HEK293 (cell line): ENCODE results near the gene CARMIL3.

ENCODE experiments used
- CTCF ChIA-PET: fragments of 350-600 bp; formaldehyde crosslinking; extraction: SDS; loops from one replicate; lab custom pipeline; 2021; ENCODE audit warnings: antibody characterized with exemption; lab: Yijun Ruan, JAX
- POLR2A ChIA-PET: fragments of 300-600 bp; formaldehyde crosslinking; extraction: SDS; loops from one replicate; lab custom pipeline; 2020; ENCODE audit warnings: antibody characterized with exemption, inconsistent platforms; lab: Yijun Ruan, JAX
- H3K27ac ChIP-seq: fragments of 200-500 bp; sonication (Bioruptor generic); 2 replicates; pipeline ENCODE4 v1.5.1; 2014; ENCODE audit warnings: low read depth, low read length, control low read depth, inconsistent platforms; ENCODE audit errors: extremely low read depth
- H3K36me3 ChIP-seq, 2 experiments: fragments of 200-500 bp in 1 of 2; sonication (Bioruptor generic) in 1 of 2; 1 replicate in 1 of 2; 2 replicates in 1 of 2; pipeline ENCODE4 v1.5.1; 2014 to 2017; ENCODE audit warnings: inconsistent platforms in 2 of 2, low read length in 2 of 2; ENCODE audit not compliant: control insufficient read depth in 2 of 2, insufficient read depth in 1 of 2
- H3K4me1 ChIP-seq: fragments of 200-500 bp; sonication (Bioruptor generic); 2 replicates; pipeline ENCODE4 v1.5.1; 2014; ENCODE audit warnings: mild to moderate bottlenecking, low read length, inconsistent platforms; ENCODE audit not compliant: control insufficient read depth, insufficient read depth
- H3K4me3 ChIP-seq: 2 replicates; pipeline ENCODE4 v1.5.1; 2011; ENCODE audit warnings: low read depth, mild to moderate bottlenecking, control low read depth, low read length, moderate library complexity
- H3K9me3 ChIP-seq: fragments of 200-500 bp; sonication (Bioruptor generic); 2 replicates; pipeline ENCODE4 v1.5.1; 2014; ENCODE audit warnings: low read depth, low read length, inconsistent platforms; ENCODE audit not compliant: control insufficient read depth, insufficient read depth
- BCL11A ChIP-seq: fragments of 450-650 bp; formaldehyde crosslinking; IDR thresholded peaks from 2 replicates; pipeline ENCODE4 v1.5.1; 2016; ENCODE audit warnings: low read depth, missing biosample characterization, missing genetic modification characterization
- BCL11B ChIP-seq: fragments of 450-650 bp; formaldehyde crosslinking; IDR thresholded peaks from 2 replicates; pipeline ENCODE4 v1.5.1; 2016; ENCODE audit warnings: low read depth, missing biosample characterization, missing genetic modification characterization
- OVOL3 ChIP-seq: fragments of 450-650 bp; formaldehyde crosslinking; IDR thresholded peaks from 2 replicates; pipeline ENCODE4 v1.5.1; 2016; ENCODE audit warnings: missing biosample characterization, missing genetic modification characterization
- SP3 ChIP-seq: fragments of 450-650 bp; formaldehyde crosslinking; IDR thresholded peaks from 2 replicates; pipeline ENCODE4 v1.5.1; 2016; ENCODE audit warnings: missing biosample characterization, missing genetic modification characterization
- TSHZ1 ChIP-seq: fragments of 450-650 bp; formaldehyde crosslinking; IDR thresholded peaks from 2 replicates; pipeline ENCODE4 v1.5.1; 2016; ENCODE audit warnings: missing biosample characterization, missing genetic modification characterization, borderline replicate concordance
- ZBTB10 ChIP-seq: fragments of 450-650 bp; formaldehyde crosslinking; IDR thresholded peaks from 2 replicates; pipeline ENCODE4 v1.5.1; 2016; ENCODE audit warnings: missing biosample characterization, missing genetic modification characterization
- ZBTB7A ChIP-seq: fragments of 450-650 bp; formaldehyde crosslinking; IDR thresholded peaks from 2 replicates; pipeline ENCODE4 v1.5.1; 2016; ENCODE audit warnings: low read depth, missing biosample characterization, missing genetic modification characterization
- ZNF24 ChIP-seq: fragments of 450-650 bp; formaldehyde crosslinking; IDR thresholded peaks from 2 replicates; pipeline ENCODE4 v1.5.1; 2016; ENCODE audit warnings: missing biosample characterization, missing genetic modification characterization
- ZNF248 ChIP-seq: fragments of 450-650 bp; formaldehyde crosslinking; IDR thresholded peaks from 2 replicates; pipeline ENCODE4 v1.5.1; 2017; ENCODE audit warnings: missing biosample characterization, missing genetic modification characterization
- ZNF350 ChIP-seq: fragments of 450-650 bp; formaldehyde crosslinking; IDR thresholded peaks from 2 replicates; pipeline ENCODE4 v1.5.0; 2017; ENCODE audit warnings: missing biosample characterization, mild to moderate bottlenecking, missing genetic modification characterization
- ZNF518A ChIP-seq: fragments of 450-650 bp; formaldehyde crosslinking; conservative IDR thresholded peaks from 2 replicates; pipeline ENCODE4 v1.5.1; 2016; ENCODE audit warnings: low read depth, missing biosample characterization, missing genetic modification characterization
- ZNF548 ChIP-seq: fragments of 450-650 bp; formaldehyde crosslinking; IDR thresholded peaks from 2 replicates; pipeline ENCODE4 v1.5.1; 2016; ENCODE audit warnings: missing biosample characterization, missing genetic modification characterization
- ZNF670 ChIP-seq: fragments of 450-650 bp; formaldehyde crosslinking; IDR thresholded peaks from 2 replicates; pipeline ENCODE4 v1.5.1; 2016; ENCODE audit warnings: missing biosample characterization, missing genetic modification characterization, low read depth
- ZSCAN16 ChIP-seq: fragments of 450-650 bp; formaldehyde crosslinking; IDR thresholded peaks from 2 replicates; pipeline ENCODE4 v1.5.1; 2016; ENCODE audit warnings: missing biosample characterization, missing genetic modification characterization
- ZSCAN5A ChIP-seq: fragments of 450-650 bp; formaldehyde crosslinking; IDR thresholded peaks from 2 replicates; pipeline ENCODE4 v1.5.1; 2016; ENCODE audit warnings: missing biosample characterization, missing genetic modification characterization

CARMIL3 gene

GRCh38 chr14:24100982-24101494, 49.2 kb downstream of the CARMIL3 start:
- H3K36me3 ChIP-seq = peaks cover 0 to 59% of the 10 kb centered on the region in 2 experiments; a peak in 2 of 3 replicates
- ChIA-PET CTCF (interaction anchor here (1.6 to 2.1 kb wide), 2 partner anchors 8 to 60 kb away, joined by 7 to 13 read pairs; partner anchors contain the start of gene IRF9), POLR2A (interaction anchor here (1.6 kb wide), 1 partner anchor 14 kb away, joined by 4 read pairs; the partner anchor contains the start of genes DCAF11 and NRL)
- no peak overlapping the region for H3K27ac ChIP-seq
- no peak overlapping the region for H3K4me3 ChIP-seq
- H3K4me1 ChIP-seq = no peaks in the 10 kb centered on the region
- no peak for TF ChIP-seq ZNF548
- no peak for TF ChIP-seq ZNF518A (tag by site-specific recombination)
- no peak for TF ChIP-seq ZBTB10 (tag by site-specific recombination)
- no peak for TF ChIP-seq ZSCAN5A (tag by site-specific recombination)
- H3K9me3 ChIP-seq = no peaks in the 10 kb centered on the region

GRCh38 chr14:24102357-24103048, 50.7 kb downstream of the CARMIL3 start:
- no peak overlapping the region for H3K27ac ChIP-seq
- H3K9me3 ChIP-seq = no peaks in the 10 kb centered on the region
- POLR2A ChIA-PET = interaction anchor here (0.7 to 1.9 kb wide), 5 partner anchors 8 to 1109 kb away, joined by 3 to 14 read pairs (median 3); partner anchors contain the start of genes DCAF11 and PCK2
- H3K36me3 ChIP-seq = peaks cover 0 to 53% of the 10 kb centered on the region in 2 experiments; a peak in 2 of 3 replicates
- TF ChIP-seq OVOL3 (no peak), BCL11B (tag by site-specific recombination) (no peak), ZNF248 (tag by site-specific recombination) (no peak)
- H3K4me3 ChIP-seq = no peak overlapping the region
- H3K4me1 ChIP-seq = no peaks in the 10 kb centered on the region
- CTCF ChIA-PET = interaction anchor here (0.7 to 8.9 kb wide), 3 partner anchors 9 to 22 kb away, joined by 3 to 145 read pairs (median 6); partner anchors contain the start of gene PCK2

- Histone ChIP-seq H3K36me3 (peaks cover 0 to 47% of the 10 kb centered on the region in 2 experiments; a peak in 2 of 3 replicates), H3K27ac (no peak overlapping the region), H3K9me3 (no peaks in the 10 kb centered on the region), H3K4me1 (no peaks in the 10 kb centered on the region), H3K4me3 (no peak overlapping the region)
- ChIA-PET CTCF (interaction anchor here (7.5 to 8.9 kb wide), 2 partner anchors 10 to 46 kb away, joined by 145 to 163 read pairs; partner anchors contain the start of gene PCK2), POLR2A (interaction anchor here (1.8 to 1.9 kb wide), 2 partner anchors 9 to 11 kb away, joined by 7 to 14 read pairs; partner anchors contain the start of genes DCAF11, NRL and PCK2)
- no peak for TF ChIP-seq BCL11A (tag by site-specific recombination)
- no peak for TF ChIP-seq SP3 (tag by site-specific recombination)
- TF ChIP-seq ZNF24 (tag by site-specific recombination) = no peak
- TF ChIP-seq ZSCAN16 (tag by site-specific recombination) = no peak
- TF ChIP-seq TSHZ1 (tag by site-specific recombination) = no peak
- no peak for TF ChIP-seq ZNF670 (tag by site-specific recombination)
- TF ChIP-seq ZNF350 (tag by site-specific recombination) = no peak
- no peak for TF ChIP-seq ZBTB7A
These were observed 51.6 kb downstream of the CARMIL3 start for GRCh38 chr14:24103451-24103850.
